ENCODE measurements around the gene RNASE7.

Gene RNASE7

GRCh38 chr14:21026988-21027315, 15.2 kb upstream of the RNASE7 start:
- peaks cover 0 to 6% (median 3%) of the 10 kb centered on the region in 3 donors for H3K36me3 ChIP-seq
- H3K9me3 ChIP-seq: no peaks in the 10 kb centered on the region
- intact Hi-C loops (cut with DNase I; ENCODE audit: low total_unique reads): no loop called here
- H3K4me3 ChIP-seq: no peak overlapping the region
- H3K27ac ChIP-seq: peak overlapping the region; percentile 96 to 97
- peaks cover 6 to 45% (median 33%) of the 10 kb centered on the region in 4 donors for H3K4me1 ChIP-seq
- TF ChIP-seq CTCF (IDR thresholded peaks at IDR 0.05): no peak
- no peaks in the 10 kb centered on the region for H3K27me3 ChIP-seq
- DNase-seq: no peak

- no peak for DNase-seq
- Histone ChIP-seq H3K27me3 (no peaks in the 10 kb centered on the region), H3K9me3 (no peaks in the 10 kb centered on the region), H3K4me3 (no peak within 1 kb of the TSS), H3K36me3 (no peaks in the 10 kb centered on the region), H3K27ac (no peak within 1 kb of the TSS), H3K4me1 (peaks cover 6 to 21% (median 17%) of the 10 kb centered on the region in 4 donors)
- intact Hi-C loops (cut with DNase I; ENCODE audit: low total_unique reads): no loop called here
- TF ChIP-seq CTCF (IDR thresholded peaks at IDR 0.05): no peak
Observed at GRCh38 chr14:21029917-21030316, 12.2 kb upstream of the RNASE7 start, which contains the start of gene TPPP2. Gene TPPP2, plus strand, starts transcription at chr14:21030217. Its CDS starts 365 bp downstream, at chr14:21030582.

GRCh38 chr14:21030531-21030930, 11.6 kb upstream of the RNASE7 start:
- Histone ChIP-seq H3K27me3 (no peaks in the 10 kb centered on the region), H3K36me3 (no peaks in the 10 kb centered on the region), H3K27ac (no peak overlapping the region), H3K4me1 (peaks cover 6 to 19% (median 16%) of the 10 kb centered on the region in 4 donors), H3K9me3 (no peaks in the 10 kb centered on the region), H3K4me3 (no peak overlapping the region)
- intact Hi-C loops (cut with DNase I; ENCODE audit: low total_unique reads): no loop called here
- no peak for TF ChIP-seq CTCF (IDR thresholded peaks at IDR 0.05)
- no peak for DNase-seq

- H3K9me3 ChIP-seq: no peaks in the 10 kb centered on the region
- intact Hi-C loops (cut with DNase I; ENCODE audit: low total_unique reads): no loop called here
- no peaks in the 10 kb centered on the region for H3K4me1 ChIP-seq
- H3K27me3 ChIP-seq: no peaks in the 10 kb centered on the region
- DNase-seq: no peak
- TF ChIP-seq CTCF (IDR thresholded peaks at IDR 0.05): no peak
- H3K27ac ChIP-seq: no peak overlapping the region
- no peaks in the 10 kb centered on the region for H3K36me3 ChIP-seq
- no peak overlapping the region for H3K4me3 ChIP-seq
Observed at GRCh38 chr14:21032326-21033132, 9.6 kb upstream of the RNASE7 start.

- intact Hi-C loops (cut with DNase I; ENCODE audit: low total_unique reads): no loop called here
- no peaks in the 10 kb centered on the region for H3K9me3 ChIP-seq
- no peak for DNase-seq
- no peak for TF ChIP-seq CTCF (IDR thresholded peaks at IDR 0.05)
- H3K36me3 ChIP-seq: no peaks in the 10 kb centered on the region
- peaks cover 0 to 4% (median 2%) of the 10 kb centered on the region in 4 donors for H3K4me1 ChIP-seq
- H3K4me3 ChIP-seq: no peak overlapping the region
- no peaks in the 10 kb centered on the region for H3K27me3 ChIP-seq
- H3K27ac ChIP-seq: no peak overlapping the region
Observed at GRCh38 chr14:21033133-21033698, 8.9 kb upstream of the RNASE7 start.
